Astrocyte of the spinal cord (primary cell): Measurements from ENCODE around the gene PDE10A.
A peak's percentile ranks its signal among the peaks of the same experiment; 100 is the strongest.

Experiments used
- DNase-seq: peaks from one replicate; pipeline ENCODE4 v3.0.0; 2011; ENCODE audit warnings: low read depth, low spot score
- H3K4me3 ChIP-seq: 2 replicates; pipeline ENCODE4 v1.5.1; 2011; ENCODE audit warnings: low read depth, mild to moderate bottlenecking, low read length, moderate library complexity
- in situ Hi-C: cut with HindIII; loops from 2 replicates; pipeline ENCODE4 v1.10.0; 2017; ENCODE audit warnings: low sequenced_read_pairs
- TF ChIP-seq, protein P1 (sequence below): IDR thresholded peaks from 2 replicates; pipeline ENCODE4 v1.5.1; 2012; ENCODE audit warnings: low read depth, mild to moderate bottlenecking, low read length, inconsistent platforms

PDE10A gene

DNA sequence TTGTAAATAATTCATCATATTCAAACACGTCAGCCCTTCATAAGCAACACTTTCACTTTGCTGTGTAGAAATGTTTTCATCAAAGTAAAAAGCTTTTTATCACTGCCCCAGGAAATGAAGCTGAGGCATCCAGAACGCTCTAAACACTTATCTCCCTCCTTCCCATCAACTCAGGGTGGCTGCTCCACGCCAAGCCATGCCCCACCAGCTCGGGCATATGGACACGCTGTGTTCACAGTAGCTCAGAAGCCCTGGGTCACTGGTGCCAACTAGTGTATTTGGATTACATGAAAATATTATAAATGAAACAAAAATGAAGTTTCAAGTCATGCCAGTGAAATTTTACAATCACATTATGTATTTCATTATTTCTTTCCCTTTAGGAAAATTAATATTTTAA, 10.3 kb downstream of the PDE10A start:
- no peak for DNase-seq
- H3K4me3 ChIP-seq, result no peak overlapping the region
- TF ChIP-seq, protein P1, sequence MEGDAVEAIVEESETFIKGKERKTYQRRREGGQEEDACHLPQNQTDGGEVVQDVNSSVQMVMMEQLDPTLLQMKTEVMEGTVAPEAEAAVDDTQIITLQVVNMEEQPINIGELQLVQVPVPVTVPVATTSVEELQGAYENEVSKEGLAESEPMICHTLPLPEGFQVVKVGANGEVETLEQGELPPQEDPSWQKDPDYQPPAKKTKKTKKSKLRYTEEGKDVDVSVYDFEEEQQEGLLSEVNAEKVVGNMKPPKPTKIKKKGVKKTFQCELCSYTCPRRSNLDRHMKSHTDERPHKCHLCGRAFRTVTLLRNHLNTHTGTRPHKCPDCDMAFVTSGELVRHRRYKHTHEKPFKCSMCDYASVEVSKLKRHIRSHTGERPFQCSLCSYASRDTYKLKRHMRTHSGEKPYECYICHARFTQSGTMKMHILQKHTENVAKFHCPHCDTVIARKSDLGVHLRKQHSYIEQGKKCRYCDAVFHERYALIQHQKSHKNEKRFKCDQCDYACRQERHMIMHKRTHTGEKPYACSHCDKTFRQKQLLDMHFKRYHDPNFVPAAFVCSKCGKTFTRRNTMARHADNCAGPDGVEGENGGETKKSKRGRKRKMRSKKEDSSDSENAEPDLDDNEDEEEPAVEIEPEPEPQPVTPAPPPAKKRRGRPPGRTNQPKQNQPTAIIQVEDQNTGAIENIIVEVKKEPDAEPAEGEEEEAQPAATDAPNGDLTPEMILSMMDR, result no peak
- in situ Hi-C loops, result no loop called here

DNA sequence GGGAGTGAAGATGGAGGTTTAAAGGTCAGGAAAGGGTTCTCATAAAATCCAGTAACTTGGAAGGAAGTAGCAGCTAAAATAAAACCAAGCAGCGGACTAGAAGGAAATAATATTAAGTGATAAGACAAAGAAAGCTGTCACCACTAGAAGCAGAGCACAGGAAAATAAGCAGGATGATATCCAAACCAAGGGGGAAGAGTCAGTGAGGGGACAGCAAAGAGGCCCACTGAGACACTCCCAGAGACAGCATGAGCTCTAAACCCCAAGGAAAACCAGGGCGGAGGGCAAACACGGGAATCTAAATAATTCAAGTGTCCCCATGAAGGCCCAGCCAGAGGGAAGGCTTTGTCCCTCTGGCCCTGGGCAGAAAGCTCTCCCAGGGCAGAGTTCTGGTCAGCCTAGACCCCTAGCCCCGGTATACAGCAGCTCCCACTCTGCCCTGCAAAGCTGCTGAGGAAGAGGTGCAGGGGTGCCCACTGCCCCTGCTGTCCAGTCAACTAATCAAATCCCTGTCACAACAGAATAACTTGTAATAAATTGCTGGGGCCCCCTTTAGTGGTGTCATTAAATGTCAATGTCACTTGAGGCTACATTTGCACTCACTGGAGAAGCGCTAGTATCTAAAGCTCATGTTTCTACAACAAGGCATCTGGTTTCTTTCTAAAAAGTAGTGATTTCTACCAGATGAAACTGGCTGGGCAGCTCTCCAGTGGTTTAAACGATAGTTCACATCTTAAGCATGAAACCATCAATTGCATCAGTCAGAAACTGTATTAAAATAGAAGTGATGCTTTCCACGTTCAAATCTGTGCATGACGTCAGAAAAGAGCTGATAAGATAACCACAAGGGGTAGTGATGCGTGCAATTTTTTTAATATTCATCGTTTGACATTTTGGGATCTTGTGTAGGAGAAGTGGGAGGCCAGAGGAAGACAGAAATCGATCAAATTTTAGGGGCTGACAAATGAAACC, 13.6 kb downstream of the PDE10A start:
- DNase-seq, result peak; percentile 37
- H3K4me3 ChIP-seq, result no peak overlapping the region
- in situ Hi-C loops, result no loop called here
- TF ChIP-seq, protein P1, result no peak

DNA sequence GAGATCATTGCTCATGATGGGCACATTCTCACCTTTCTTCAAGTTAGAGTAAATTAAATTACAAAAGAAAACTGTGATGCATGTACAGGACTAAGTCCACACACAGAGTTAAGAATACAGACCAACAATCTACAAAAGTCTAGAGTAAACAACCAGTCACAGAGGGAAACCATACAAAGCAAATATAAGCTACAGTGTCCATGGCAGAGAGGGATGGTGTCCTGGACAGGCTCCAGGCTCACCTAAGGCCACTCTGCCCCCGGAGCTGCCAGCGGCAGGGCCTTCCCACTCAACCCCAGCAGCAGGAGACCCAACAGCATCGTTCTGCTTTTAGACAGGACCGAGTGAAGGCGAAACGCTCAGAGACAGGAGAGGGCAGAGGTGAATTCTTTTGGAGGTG, 16.0 kb downstream of the PDE10A start:
- TF ChIP-seq, protein P1, result no peak
- in situ Hi-C loops, result no loop called here

DNA sequence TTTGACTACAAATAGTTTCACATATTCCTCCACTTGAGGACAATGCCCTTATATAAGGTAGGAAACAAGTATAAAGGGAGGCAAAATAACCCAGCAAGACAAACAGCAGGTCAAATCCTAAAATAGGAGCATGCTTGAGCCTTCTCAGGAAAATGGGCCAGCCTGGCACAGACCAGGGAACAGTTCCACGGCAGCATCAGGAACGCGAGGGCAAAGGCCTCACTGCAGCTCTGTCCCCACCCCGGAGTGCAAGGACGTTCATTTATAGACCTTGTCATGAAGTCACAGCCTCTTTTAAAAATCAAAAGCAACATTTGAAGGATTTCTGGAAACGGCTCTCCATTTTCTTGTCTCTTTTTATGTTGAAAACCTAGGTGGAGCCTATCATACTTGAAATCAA, 17.1 kb downstream of the PDE10A start:
- TF ChIP-seq, protein P1, result no peak
- no peak for DNase-seq
- in situ Hi-C loops, result no loop called here
- no peak overlapping the region for H3K4me3 ChIP-seq

More for the DNA sequence above, 16.0 kb downstream of the PDE10A start:
- H3K4me3 ChIP-seq, result no peak overlapping the region
- DNase-seq, result no peak

DNA sequence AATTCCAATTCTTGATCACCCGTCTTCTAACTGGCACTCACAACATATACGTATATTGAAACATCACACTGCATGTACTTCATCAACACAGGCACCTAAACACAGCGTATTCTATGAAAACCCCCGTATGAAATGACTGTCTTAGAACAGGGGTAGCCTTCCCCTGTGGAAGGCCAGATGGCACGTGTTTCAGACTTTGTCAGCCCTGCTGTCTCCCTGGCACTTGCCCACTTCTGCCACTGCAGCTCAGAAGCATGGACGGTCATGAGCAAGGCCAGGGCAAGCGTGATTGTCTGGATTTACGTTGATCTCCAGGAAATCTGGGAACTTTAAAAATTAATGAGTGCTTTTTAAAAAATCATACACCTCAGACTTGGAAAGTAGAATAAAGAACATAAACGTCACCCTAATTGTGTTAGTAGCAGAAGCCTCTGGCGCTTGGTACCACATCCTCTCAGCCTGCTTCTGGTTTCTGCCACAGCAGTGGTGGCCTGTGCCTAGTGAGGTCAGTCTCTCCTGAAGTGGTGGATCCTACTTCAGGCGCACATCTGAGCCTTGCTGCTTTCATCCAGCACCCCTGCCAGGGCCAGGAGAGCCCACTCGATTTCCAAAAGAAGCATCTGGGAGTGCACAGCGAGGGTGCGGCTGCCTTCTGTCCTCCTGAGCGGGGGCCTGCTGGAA, 18.3 kb downstream of the PDE10A start:
- in situ Hi-C loops, result no loop called here
- TF ChIP-seq, protein P1, result no peak
- no peak overlapping the region for H3K4me3 ChIP-seq
- no peak for DNase-seq

DNA sequence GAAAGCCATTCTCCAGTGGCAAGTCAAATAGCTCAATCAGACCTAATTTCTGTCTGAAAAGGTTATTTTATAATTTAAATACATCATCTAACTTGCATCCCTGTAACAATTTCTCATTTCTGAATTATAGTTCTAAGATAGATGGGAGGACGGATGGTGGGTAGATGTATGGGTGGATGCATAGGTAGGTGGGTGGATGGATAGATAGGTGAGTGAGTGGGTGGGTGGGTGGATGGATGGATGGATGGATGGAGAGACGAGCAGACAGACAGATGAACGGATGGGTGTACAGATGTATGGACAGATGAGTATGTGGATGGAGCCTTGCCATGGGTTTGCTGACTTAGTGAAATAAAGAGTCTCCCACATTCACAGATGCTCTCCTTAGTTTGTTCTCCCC, 20.0 kb downstream of the PDE10A start:
- in situ Hi-C loops, result no loop called here
- no peak for DNase-seq
- H3K4me3 ChIP-seq, result no peak overlapping the region
- TF ChIP-seq, protein P1, result no peak
